GM19467 (cell line): ENCODE measurements around the gene SAMD4A.
A peak's percentile ranks its signal among the peaks of the same experiment; 100 is the strongest.

Experiments used
- ATAC-seq: cut with Tn5 transposase; IDR thresholded peaks from one replicate; pipeline ENCODE4 v1.9.1; 2021; ENCODE audit warnings: mild to moderate bottlenecking, moderate library complexity; ENCODE audit not compliant: unreplicated experiment

SAMD4A gene

GRCh38 chr14:54718046-54718445 lies 151.1 kb downstream of the SAMD4A start:
- no peak for ATAC-seq

- ATAC-seq: no peak
Measured at GRCh38 chr14:54719406-54719805, 152.5 kb downstream of the SAMD4A start.

- ATAC-seq: no peak
Measured at GRCh38 chr14:54722791-54723432, 156.0 kb downstream of the SAMD4A start.

- ATAC-seq: no peak
Measured at GRCh38 chr14:54724123-54724522, 157.2 kb downstream of the SAMD4A start.

GRCh38 chr14:54724676-54725325 lies 157.9 kb downstream of the SAMD4A start:
- no peak for ATAC-seq

GRCh38 chr14:54725998-54726397 lies 159.1 kb downstream of the SAMD4A start:
- ATAC-seq: no peak

GRCh38 chr14:54727929-54728328 lies 161.0 kb downstream of the SAMD4A start:
- no peak for ATAC-seq

- ATAC-seq: no peak
Measured at GRCh38 chr14:54728700-54729527, 162.0 kb downstream of the SAMD4A start.

GRCh38 chr14:54730156-54730961 lies 163.4 kb downstream of the SAMD4A start:
- peak; percentile 92 for ATAC-seq

- ATAC-seq: no peak
Measured at GRCh38 chr14:54734966-54735365, 168.0 kb downstream of the SAMD4A start.

GRCh38 chr14:54735424-54735823 lies 168.5 kb downstream of the SAMD4A start:
- no peak for ATAC-seq

GRCh38 chr14:54737132-54737711 lies 170.3 kb downstream of the SAMD4A start:
- ATAC-seq: no peak

- no peak for ATAC-seq
Measured at GRCh38 chr14:54738009-54738408, 171.1 kb downstream of the SAMD4A start.

GRCh38 chr14:54739514-54739913 lies 172.6 kb downstream of the SAMD4A start:
- ATAC-seq: no peak

- no peak for ATAC-seq
Measured at GRCh38 chr14:54742492-54743350, 175.8 kb downstream of the SAMD4A start.

- ATAC-seq: no peak
Measured at GRCh38 chr14:54743382-54743781, 176.5 kb downstream of the SAMD4A start.

- no peak for ATAC-seq
Measured at GRCh38 chr14:54746019-54746418, 179.1 kb downstream of the SAMD4A start.

GRCh38 chr14:54747616-54748015 lies 180.7 kb downstream of the SAMD4A start:
- no peak for ATAC-seq

GRCh38 chr14:54749180-54749579 lies 182.3 kb downstream of the SAMD4A start:
- ATAC-seq: no peak

GRCh38 chr14:54749727-54750126 lies 182.8 kb downstream of the SAMD4A start:
- ATAC-seq: no peak
